SH-SY5Y (cell line): Measurements from ENCODE around the gene PDCD6IP.
A peak's percentile ranks its signal among the peaks of the same experiment; 100 is the strongest.

ENCODE experiments used
- GATA2 ChIP-seq: IDR thresholded peaks from 2 replicates; pipeline ENCODE4 v1.6.1; 2011; ENCODE audit warnings: mild to moderate bottlenecking, low read depth, low read length
- GATA3 ChIP-seq: IDR thresholded peaks from 2 replicates; pipeline ENCODE4 v1.6.1; 2011; ENCODE audit warnings: low read depth, mild to moderate bottlenecking, low read length, moderate library complexity

The PDCD6IP gene

GRCh38 chr3:33798418-33799201 lies at the start of gene PDCD6IP:
Gene PDCD6IP, plus strand, starts transcription at chr3:33798630. Its CDS starts 99 bp downstream, at chr3:33798729.
- TF ChIP-seq GATA2 (no peak; the same call in 1 of the 2 replicates), GATA3 (no peak)

GRCh38 chr3:33749546-33750210 lies 48.8 kb upstream of the PDCD6IP start:
- TF ChIP-seq GATA2 (no peak), GATA3 (no peak)

- TF ChIP-seq GATA2 (no peak), GATA3 (no peak)
Measured at GRCh38 chr3:33750211-33750548, 48.2 kb upstream of the PDCD6IP start.

- TF ChIP-seq GATA2, result no peak
- no peak for TF ChIP-seq GATA3
Measured at GRCh38 chr3:33751336-33751735, 47.1 kb upstream of the PDCD6IP start.

GRCh38 chr3:33758281-33758680 lies 40.1 kb upstream of the PDCD6IP start:
- TF ChIP-seq GATA2 (no peak), GATA3 (no peak)

GRCh38 chr3:33758864-33759263 lies 39.6 kb upstream of the PDCD6IP start:
- TF ChIP-seq GATA2 (no peak), GATA3 (no peak)

GRCh38 chr3:33768578-33769330 lies 29.7 kb upstream of the PDCD6IP start:
- no peak for TF ChIP-seq GATA2
- no peak for TF ChIP-seq GATA3

- TF ChIP-seq GATA3 (no peak), GATA2 (no peak)
Measured at GRCh38 chr3:33773637-33774036, 24.8 kb upstream of the PDCD6IP start.

- TF ChIP-seq GATA2 (no peak), GATA3 (no peak)
Measured at GRCh38 chr3:33775363-33775762, 23.1 kb upstream of the PDCD6IP start.

GRCh38 chr3:33777996-33778395 lies 20.4 kb upstream of the PDCD6IP start:
- TF ChIP-seq GATA2 (no peak), GATA3 (no peak)

GRCh38 chr3:33779751-33780150 lies 18.7 kb upstream of the PDCD6IP start:
- TF ChIP-seq GATA2, result no peak

- TF ChIP-seq GATA3 (no peak), GATA2 (no peak)
Measured at GRCh38 chr3:33786565-33787327, 11.7 kb upstream of the PDCD6IP start.

GRCh38 chr3:33787328-33788009 lies 11.0 kb upstream of the PDCD6IP start:
- 0 out of 2 replicates have a peak, but pooled peaks have one; percentile 6 for TF ChIP-seq GATA2
- no peak for TF ChIP-seq GATA3
